Measurements from ENCODE around the gene MOGAT2. TPM values are rescaled to one million over a fixed set of nuclear protein-coding genes. Genes with fewer than 3 reads are reported as not detected.

The MOGAT2 gene
- total and polyA plus RNA-seq, 2 of the 13 experiments (the other 11 are each of a cell fraction or from before 2014, with no cell fraction given): 27.2 to 27.8 TPM

DNA sequence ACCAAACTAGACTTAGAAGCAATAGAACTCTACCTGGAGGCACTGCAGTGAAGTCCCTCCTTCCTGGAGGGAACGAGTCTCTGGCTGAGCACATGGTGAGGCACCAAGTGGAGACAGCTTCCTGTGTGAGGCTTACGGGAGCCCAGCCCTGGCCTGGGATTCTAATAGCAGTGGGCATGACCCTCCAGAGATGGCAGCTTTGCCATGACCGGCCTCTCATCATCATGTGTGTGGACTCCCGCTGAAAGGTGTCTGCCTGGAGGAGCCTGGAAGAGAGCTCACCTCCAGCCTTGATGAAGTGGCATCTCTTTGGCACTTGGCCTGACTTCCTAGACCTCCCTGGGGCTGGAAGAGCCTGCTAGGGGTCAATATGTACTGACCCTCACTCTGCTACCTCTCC, 58.9 kb downstream of the MOGAT2 start (continued):
- TF ChIP-seq STAT5B (CRISPR knock-in tag; IDR thresholded peaks at IDR 0.05) (no peak), ZNF282 (IDR thresholded peaks at IDR 0.05; ENCODE audit: partially characterized antibody) (no peak)
- TF ChIP-seq, protein P1, sequence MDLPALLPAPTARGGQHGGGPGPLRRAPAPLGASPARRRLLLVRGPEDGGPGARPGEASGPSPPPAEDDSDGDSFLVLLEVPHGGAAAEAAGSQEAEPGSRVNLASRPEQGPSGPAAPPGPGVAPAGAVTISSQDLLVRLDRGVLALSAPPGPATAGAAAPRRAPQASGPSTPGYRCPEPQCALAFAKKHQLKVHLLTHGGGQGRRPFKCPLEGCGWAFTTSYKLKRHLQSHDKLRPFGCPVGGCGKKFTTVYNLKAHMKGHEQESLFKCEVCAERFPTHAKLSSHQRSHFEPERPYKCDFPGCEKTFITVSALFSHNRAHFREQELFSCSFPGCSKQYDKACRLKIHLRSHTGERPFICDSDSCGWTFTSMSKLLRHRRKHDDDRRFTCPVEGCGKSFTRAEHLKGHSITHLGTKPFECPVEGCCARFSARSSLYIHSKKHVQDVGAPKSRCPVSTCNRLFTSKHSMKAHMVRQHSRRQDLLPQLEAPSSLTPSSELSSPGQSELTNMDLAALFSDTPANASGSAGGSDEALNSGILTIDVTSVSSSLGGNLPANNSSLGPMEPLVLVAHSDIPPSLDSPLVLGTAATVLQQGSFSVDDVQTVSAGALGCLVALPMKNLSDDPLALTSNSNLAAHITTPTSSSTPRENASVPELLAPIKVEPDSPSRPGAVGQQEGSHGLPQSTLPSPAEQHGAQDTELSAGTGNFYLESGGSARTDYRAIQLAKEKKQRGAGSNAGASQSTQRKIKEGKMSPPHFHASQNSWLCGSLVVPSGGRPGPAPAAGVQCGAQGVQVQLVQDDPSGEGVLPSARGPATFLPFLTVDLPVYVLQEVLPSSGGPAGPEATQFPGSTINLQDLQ (CRISPR knock-in tag; IDR thresholded peaks at IDR 0.05): no peak

DNA sequence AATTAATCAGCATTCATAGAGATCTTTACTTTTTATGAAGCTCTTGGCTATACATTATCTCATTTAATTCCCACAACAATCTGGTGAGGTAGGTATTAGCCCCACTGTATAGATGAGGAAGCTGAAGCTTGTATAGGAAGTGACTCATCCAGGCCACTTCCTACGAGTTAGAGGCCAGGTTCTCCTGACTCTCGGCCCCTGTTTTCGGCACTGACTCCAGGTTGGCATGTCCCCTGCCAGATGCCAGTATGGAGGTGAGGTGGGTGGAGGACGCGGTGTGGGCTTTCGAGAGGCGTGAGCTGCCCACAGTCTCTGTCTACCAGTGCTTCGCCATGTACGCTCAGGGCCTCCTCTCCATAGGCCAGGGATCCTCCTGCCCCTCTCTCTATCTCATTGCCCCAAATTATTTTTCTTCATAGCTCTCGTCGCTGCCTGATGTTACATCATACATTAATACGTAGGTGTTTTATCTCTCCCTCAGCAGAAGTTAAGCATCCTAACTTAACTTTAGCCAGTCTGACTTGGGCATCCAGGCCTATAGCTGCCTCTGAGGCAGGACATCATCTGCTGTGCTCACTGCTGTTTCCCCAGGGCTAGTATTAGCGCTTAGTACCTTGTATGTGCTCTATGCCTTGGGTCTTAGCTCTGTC, 59.9 kb downstream of the MOGAT2 start:
- Histone ChIP-seq H3K4me2 (ENCODE audit: low read depth, low read length) (no peak overlapping the region), H3K36me3 (replicated peaks in 1 of 2; ENCODE audit: control insufficient read depth in 1 of 2, insufficient read depth in 2 of 2, low read length in 2 of 2) (peaks cover 0 to 14% of the 10 kb centered on the region in 2 experiments; a peak in 2 of 5 replicates), H3K9ac (ENCODE audit: insufficient read depth, low read depth, low read length) (no peak overlapping the region), H3K4me3 (replicated peaks in 1 of 3; ENCODE audit: insufficient read depth in 1 of 3, low read depth in 2 of 3, low read length in 3 of 3) (no peak overlapping the region), H3K4me1 (ENCODE audit: insufficient read depth, low read length) (peaks cover 29% of the 10 kb centered on the region), H4K20me1 (ENCODE audit: insufficient read depth, low read length) (no peaks in the 10 kb centered on the region), H3K27me3 (ENCODE audit: control insufficient read depth in 1 of 2, insufficient read depth in 2 of 2, low read length in 2 of 2) (no peaks in the 10 kb centered on the region), H2AFZ (ENCODE audit: low read length) (no peak overlapping the region), H3K27ac (ENCODE audit: extremely low read length, insufficient read depth, low read length) (no peak overlapping the region), H3K9me3 (ENCODE audit: low read length) (no peaks in the 10 kb centered on the region), H3K79me2 (ENCODE audit: insufficient read depth, low read length) (no peaks in the 10 kb centered on the region)
- no peak for ATAC-seq
- no peak for FAIRE-seq
- intact Hi-C loops (cut with micrococcal nuclease; ENCODE audit: unreplicated experiment) (no loop called here), in situ Hi-C loops (cut with HindIII; ENCODE audit: extremely low pct_ligation_motif_present, low pct_unique_long_range_greater_than_20kb) (no loop called here)
- no TSS peak for BruUV-seq (replicated peaks)
- ChIA-PET POLR2A (interaction anchor here (1.6 to 1.7 kb wide), 2 partner anchors 9 to 58 kb away, joined by 4 to 5 read pairs; no protein-coding TSS in a partner anchor), CTCF (ENCODE audit: low intra/inter-chr PET ratio, low total read pairs) (no interaction called here)
- WGBS (ENCODE audit: low lambda C conversion rate): 95% methylated on average over 13 of the region's 13 CpGs
- no peak for DNase-seq (ENCODE audit: low spot score)
- TF ChIP-seq, protein P2, sequence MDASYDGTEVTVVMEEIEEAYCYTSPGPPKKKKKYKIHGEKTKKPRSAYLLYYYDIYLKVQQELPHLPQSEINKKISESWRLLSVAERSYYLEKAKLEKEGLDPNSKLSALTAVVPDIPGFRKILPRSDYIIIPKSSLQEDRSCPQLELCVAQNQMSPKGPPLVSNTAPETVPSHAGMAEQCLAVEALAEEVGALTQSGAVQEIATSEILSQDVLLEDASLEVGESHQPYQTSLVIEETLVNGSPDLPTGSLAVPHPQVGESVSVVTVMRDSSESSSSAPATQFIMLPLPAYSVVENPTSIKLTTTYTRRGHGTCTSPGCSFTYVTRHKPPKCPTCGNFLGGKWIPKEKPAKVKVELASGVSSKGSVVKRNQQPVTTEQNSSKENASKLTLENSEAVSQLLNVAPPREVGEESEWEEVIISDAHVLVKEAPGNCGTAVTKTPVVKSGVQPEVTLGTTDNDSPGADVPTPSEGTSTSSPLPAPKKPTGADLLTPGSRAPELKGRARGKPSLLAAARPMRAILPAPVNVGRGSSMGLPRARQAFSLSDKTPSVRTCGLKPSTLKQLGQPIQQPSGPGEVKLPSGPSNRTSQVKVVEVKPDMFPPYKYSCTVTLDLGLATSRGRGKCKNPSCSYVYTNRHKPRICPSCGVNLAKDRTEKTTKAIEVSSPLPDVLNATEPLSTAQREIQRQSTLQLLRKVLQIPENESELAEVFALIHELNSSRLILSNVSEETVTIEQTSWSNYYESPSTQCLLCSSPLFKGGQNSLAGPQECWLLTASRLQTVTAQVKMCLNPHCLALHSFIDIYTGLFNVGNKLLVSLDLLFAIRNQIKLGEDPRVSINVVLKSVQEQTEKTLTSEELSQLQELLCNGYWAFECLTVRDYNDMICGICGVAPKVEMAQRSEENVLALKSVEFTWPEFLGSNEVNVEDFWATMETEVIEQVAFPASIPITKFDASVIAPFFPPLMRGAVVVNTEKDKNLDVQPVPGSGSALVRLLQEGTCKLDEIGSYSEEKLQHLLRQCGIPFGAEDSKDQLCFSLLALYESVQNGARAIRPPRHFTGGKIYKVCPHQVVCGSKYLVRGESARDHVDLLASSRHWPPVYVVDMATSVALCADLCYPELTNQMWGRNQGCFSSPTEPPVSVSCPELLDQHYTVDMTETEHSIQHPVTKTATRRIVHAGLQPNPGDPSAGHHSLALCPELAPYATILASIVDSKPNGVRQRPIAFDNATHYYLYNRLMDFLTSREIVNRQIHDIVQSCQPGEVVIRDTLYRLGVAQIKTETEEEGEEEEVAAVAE (CRISPR knock-in tag; IDR thresholded peaks at IDR 0.05; ENCODE audit: borderline replicate concordance): no peak
- TF ChIP-seq ATF7 (IDR thresholded peaks at IDR 0.05) (no peak), ATF7 (CRISPR knock-in tag; IDR thresholded peaks at IDR 0.05) (no peak), ZNF598 (CRISPR knock-in tag; IDR thresholded peaks at IDR 0.05; ENCODE audit: borderline replicate concordance) (no peak), HDAC6 (IDR thresholded peaks at IDR 0.05; ENCODE audit: low read depth, low read length) (no peak), DMAP1 (CRISPR knock-in tag; IDR thresholded peaks at IDR 0.05) (no peak), SP5 (CRISPR knock-in tag; IDR thresholded peaks at IDR 0.05; ENCODE audit: borderline replicate concordance, low read depth) (no peak), JUN (CRISPR knock-in tag; IDR thresholded peaks at IDR 0.05) (no peak), HMG20A (CRISPR knock-in tag; IDR thresholded peaks at IDR 0.05; ENCODE audit: borderline replicate concordance) (no peak), ZFAT (CRISPR knock-in tag; conservative IDR thresholded peaks at IDR 0.05) (no peak)
